HT-29 (cell line): Measurements from ENCODE around the gene LYRM4. TPM values are rescaled to one million over a fixed set of nuclear protein-coding genes. Genes with fewer than 3 reads are reported as not detected.

ENCODE experiments used
- DNase-seq: peaks from one replicate; pipeline ENCODE4 v3.0.0-alpha.2; 2015; ENCODE audit warnings: low spot score
- total RNA-seq: library from RNA; depleted of rRNA; stranded (reverse); fragments of >200 nt; shearing (Covaris generic); gene quantifications from 2 replicates; pipeline ENCODE4 v1.2.3, GENCODE V29; 2014

Gene LYRM4
- total RNA-seq, 1 experiment from 2014 or later: 25.0 TPM

DNA sequence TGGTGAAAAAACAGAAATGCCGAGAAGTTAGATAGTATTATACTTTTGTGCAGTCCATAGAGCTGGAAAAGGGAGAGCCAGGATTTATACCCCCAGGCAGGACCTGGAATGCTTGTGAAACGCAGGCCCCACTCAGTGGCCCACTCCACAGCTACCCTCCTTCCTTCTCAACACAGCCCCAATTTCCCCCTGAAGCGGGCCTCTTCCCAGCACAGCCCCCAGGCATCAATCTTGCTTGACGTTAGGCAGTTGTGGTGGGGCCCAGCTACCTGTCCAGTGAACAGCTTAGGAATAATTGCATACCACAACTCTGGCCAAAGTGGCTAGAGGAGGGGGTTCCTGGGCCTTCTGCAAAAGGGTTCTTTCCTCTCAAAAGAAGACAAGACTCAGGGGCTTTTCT lies 114.4 kb downstream of the LYRM4 start:
- no peak for DNase-seq

DNA sequence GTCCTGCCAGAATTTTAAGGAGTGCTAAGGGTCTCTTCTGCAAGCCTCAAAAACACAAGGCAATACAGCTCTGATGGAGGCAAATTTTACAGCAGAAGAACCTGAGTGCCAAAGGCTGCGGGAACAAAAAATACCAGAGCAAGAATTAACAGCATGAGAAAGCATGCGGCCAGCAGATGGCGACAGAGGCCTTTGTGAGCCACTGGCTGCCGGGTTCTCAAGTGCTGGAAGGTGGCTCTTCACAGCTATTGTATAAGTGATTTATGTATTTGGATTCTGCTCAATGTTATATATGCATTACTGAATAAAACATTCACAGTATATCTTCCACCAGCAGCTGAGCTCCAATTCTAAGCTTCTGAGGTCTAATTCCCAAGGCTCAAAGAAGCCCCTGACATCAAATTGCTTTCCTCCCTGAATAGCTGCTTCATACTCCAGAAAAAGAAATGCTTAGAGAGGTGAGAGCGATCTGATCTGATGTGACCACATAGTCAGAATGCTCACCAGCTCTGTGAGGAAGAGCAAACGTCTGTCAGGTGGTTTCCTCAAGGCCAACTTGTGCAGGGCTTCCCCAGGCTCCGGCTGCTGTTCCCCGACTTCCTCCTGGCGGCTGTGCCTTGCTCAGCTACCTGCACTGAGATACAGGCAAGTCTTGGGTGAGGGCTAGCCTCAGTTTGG lies 117.0 kb downstream of the LYRM4 start:
- peak; percentile 90 for DNase-seq

- DNase-seq: no peak
Observed at GRCh38 chr6:5142915-5143314, 117.8 kb downstream of the LYRM4 start.

DNA sequence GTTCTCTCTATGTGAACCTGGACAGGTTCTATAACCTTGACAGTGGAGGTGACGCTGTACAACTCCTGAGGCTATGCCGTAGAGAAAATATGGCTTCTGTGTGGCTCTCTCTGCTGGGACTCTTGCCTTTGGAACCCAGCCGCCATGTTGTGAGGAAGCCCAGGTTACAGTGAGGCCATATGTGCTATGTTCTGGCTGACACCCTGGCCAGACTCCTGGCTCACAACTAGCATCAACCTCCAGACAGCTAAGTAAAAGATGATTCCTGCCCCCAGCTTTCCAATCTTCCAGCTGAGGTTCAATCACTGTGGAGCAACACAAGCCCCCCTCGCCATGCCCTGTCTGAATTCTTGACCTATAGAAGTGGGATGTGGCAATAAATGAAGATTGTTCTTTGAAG lies 118.6 kb downstream of the LYRM4 start:
- DNase-seq: no peak

DNA sequence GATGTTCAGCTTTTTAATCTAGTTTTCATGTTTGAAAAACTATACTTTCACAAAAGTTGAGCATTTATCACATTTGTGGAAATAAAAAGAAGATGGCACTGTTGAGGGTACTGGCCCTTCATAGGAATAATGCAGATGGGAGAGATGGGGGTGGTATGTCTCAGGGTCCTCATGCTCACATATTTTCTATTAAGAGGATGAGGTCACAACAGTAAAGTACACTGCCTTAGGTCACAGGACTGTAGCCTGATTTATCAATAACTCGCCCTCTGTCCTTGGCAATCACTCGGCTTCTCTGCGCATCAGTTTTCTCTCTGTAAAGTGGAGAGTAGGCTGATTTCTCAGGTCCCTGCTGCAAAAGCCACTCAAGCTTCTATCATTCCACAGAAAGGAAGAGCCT lies 119.7 kb downstream of the LYRM4 start:
- DNase-seq: no peak

DNA sequence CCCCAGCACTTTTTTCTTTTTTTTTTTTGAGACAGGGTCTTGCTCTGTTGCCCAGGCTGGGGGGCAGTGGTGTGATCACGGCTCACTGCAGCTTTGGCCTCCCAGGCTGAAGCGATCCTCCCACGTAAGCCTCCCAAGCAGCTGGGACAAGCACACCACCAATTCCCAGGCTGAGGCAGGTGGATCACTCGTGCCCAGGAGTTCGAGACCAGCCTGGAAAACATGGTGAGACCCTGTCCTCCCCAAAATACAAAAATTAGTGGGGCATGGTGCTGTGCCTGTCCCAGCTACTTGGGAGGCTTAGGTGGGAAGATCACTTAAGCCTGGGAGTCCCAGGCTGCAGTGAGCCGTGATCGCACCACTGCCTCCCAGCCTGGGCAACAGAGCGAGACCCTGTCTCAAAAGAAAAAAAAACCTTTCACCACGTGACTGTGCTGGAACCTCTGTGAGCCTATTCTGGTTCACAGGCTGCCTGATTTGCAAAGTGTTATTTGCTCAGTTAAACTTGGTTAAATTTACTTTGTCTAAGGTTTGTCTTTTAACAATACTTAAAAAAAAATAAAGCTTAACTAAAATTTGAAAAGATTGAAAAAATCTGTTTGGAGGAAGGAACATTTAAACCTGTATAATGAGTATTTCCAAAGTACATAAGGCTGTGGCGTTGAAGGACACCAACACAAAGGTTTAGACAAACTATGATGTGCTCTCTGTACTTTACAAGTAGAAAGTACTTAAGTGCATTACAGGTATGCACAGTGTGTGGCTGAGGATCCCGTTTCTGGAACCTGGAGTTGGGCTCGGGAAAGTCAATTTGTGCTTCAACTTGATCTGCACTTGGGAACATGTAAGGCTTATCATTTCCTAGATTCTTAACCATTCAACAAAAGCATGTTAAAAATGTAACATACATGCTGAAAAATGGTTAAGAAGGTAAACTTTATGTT lies 120.7 kb downstream of the LYRM4 start:
- DNase-seq: no peak

DNA sequence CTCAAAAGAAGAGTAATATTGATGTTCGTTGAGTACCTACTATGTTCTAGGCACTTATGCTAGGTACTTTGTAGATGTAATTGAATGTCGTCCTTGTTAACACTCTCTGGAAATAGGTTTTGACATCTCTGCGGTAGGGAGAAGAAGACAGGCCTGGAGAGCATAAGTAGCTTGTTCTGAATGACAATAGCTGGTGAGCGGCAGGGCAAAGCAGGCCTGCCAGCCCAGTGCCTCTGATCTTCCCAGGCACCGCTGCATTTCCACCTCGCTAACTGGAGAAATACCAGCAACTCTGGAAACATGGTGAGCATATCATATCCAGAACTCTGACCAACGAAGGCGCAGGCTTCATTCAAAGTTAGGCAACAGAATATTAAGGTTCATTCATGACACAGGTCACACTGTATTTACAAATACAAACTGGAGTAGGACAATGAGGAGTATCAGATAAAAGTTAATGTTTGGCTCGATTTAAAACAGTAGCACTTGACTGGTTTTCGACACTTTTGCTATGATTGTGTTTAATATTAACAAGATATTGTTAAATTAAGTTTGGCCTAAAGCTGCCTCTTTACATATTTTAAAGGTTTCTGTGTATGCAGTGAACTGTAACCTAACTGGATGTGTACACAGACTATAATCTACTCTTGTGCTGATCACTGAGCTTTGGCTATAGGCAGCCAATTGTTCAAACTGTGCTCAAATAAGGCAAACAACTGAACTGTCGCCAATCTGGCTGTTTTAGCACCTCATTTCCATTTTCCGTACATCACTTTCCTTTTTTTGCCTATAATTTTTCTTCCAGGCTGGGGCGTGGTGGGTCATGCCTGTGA lies 121.5 kb downstream of the LYRM4 start:
- no peak for DNase-seq

GRCh38 chr6:5136851-5137250 lies 123.9 kb downstream of the LYRM4 start:
- DNase-seq: no peak

DNA sequence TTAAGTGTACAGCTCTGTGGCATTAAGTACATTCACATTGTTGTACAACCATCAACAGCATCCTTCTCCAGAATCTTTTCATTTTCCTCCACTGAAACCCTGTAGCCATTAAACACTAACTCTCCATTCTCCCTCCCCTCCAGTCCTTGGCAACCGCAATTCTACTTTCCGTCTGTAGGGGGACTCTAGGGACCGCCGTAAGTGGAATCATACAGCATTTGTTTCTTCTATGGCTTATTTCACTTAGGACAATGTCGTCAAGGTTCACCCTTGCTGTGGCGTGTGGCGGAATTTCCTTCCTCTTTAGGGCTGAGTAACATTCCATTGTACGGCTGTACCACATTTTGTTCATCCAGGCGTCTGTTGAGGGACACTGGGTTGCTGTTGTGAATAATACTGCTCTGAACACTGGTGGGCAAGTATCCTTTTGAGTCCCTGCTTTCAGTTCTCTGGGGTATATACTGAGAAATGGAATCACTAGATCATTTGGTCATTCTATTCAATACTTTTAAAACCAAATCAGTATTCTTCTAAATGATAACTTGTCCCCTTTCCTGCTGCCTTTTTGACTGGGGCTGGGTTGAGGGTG lies 124.9 kb downstream of the LYRM4 start:
- DNase-seq: peak; percentile 53

- DNase-seq: no peak
Observed at GRCh38 chr6:5133943-5134342, 126.8 kb downstream of the LYRM4 start.

DNA sequence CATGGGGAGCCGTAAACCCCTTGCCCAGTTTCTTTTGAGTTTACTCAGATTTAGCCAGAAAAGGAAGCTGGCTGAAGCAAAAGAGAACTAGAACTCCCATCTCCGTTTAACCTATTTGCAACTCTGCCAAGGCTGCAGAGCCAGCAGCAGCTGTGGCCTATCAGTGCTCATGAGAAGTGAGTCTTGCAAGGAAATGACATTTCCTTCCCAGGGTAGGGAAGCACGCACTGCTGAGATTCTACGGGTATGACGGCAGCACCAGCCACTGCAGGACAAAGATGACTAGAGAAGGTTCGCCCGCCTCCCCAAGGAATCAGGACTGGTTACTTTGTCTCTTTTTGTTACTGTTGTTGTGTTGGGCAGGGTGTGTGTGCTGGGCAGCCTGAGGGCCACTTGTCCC lies 128.0 kb downstream of the LYRM4 start:
- DNase-seq: no peak

DNA sequence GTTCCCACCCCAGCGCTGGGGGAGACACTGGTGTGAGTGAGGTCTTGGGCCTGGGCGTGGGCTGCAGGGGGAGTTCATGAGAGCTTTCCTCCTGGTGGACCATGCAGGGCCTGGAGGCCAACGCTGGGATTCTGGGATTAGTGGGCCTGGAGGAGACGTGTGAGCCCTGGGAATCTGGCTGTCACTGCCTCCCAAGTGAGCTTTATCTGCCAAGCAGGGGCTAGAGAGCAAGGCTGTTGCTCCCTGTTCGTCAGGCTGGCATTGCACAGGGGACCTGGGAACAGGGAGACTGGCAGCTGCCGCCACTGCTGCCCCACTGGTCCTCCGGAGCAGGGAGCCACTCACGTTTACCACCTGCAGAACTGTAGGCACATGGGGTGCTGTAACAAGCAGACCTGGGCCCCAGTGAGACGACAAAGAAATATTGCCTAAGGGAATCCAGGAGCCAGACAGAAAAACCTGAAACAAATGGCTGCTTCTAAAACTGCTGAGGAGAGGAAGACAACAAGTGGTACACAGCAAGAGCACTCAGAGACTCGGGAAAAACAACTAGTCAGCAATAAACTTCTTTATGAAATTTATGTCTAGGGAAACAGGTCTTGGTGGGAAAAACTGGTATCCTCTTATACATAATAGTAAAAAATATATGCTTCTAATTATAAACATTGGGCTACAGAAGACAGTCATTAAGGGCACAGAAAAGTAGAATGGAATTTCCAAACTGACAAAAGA lies 130.4 kb downstream of the LYRM4 start:
- no peak for DNase-seq

- DNase-seq: no peak
Observed at GRCh38 chr6:5128351-5128750, 132.4 kb downstream of the LYRM4 start.

DNA sequence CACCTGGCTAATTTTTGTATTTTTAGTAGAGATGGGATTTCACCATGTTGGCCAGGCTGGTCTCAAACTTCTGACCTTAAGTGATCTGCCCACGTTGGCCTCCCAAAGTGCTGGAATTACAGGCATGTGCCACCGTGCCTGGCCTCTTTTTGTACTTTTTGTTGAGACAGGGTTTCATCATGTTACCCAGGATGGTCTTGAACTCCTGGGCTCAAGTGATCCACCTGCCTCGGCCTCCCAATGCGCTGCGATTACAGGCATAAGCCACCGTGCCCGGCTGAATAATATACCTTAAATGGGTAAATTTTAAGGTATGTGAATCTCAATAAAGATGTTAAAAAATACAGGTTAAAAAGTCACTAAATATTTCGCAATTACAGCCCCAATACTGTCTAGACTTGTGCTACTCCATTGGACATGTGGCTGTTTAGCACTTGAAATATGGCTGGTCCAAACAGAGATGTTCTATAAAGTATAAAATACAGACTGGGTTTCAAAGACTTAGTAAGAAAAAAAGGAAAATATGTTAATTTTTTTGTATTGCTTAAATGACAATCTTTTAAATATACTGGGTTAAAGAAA lies 133.6 kb downstream of the LYRM4 start:
- DNase-seq: no peak

- DNase-seq: no peak
Observed at GRCh38 chr6:5126214-5126613, 134.5 kb downstream of the LYRM4 start.

DNA sequence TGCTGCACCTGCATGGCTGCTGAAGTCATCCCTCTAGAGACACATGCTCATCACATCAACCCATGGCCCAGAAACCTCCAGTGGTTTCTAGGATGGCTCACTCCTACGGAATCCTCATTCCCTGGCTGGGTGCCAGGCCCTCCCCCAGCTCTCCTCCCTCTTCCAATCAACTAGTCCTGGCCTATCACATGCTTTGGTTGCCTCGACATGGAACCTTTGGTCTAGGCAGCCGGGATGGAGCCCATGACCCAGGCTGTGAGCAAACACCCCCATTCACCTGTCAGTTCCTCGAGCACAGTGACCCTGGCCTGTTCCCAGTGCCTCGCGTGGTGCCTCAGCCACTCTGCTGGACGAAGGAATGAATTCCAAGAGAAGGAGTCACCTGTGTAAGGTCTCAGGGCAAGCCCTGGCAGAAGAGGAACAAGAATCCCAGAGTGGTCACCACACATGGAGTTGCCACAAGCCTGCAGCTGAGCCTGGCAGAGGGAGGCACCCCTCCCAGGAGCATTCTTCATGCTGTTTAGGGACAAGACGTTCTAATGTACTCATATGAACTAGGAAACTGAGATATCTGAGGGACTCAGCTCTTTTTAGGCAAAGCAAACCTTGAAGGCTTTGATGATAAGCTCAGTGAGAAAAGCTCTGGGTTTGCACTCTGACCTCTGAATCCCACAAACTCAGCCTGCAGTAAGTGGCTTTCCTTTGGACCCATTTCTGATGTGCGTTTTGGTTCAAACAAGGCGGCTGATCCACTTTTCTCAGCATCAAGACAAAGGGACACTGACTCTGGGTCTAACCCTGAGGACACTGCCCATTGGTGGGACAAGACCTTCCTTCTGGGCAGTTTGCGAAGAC lies 135.4 kb downstream of the LYRM4 start:
- DNase-seq: peak; percentile 51

- no peak for DNase-seq
Observed at GRCh38 chr6:5124526-5124925, 136.2 kb downstream of the LYRM4 start.

GRCh38 chr6:5123296-5124143 lies 137.2 kb downstream of the LYRM4 start:
- DNase-seq: no peak
